ENCODE measurements around the gene TRPM5.

TRPM5 gene

GRCh38 chr11:2452321-2453012 lies 8.2 kb upstream of the TRPM5 start:
- peak; percentile 66 for DNase-seq

GRCh38 chr11:2451916-2452315 lies 7.6 kb upstream of the TRPM5 start:
- DNase-seq: no peak

GRCh38 chr11:2451336-2451735 lies 7.0 kb upstream of the TRPM5 start:
- no peak for DNase-seq

GRCh38 chr11:2450321-2451041 lies 6.2 kb upstream of the TRPM5 start:
- DNase-seq: no peak

- DNase-seq: no peak
These were observed 5.4 kb upstream of the TRPM5 start for GRCh38 chr11:2449548-2450320.

- no peak for DNase-seq
These were observed 4.6 kb upstream of the TRPM5 start for GRCh38 chr11:2448661-2449547.

GRCh38 chr11:2447951-2448650 lies 3.8 kb upstream of the TRPM5 start:
- no peak for DNase-seq

- DNase-seq: no peak
These were observed 3.1 kb upstream of the TRPM5 start for GRCh38 chr11:2447253-2447950.

GRCh38 chr11:2446590-2447252 lies 2.4 kb upstream of the TRPM5 start:
- DNase-seq: no peak

GRCh38 chr11:2445746-2446551 lies 1.6 kb upstream of the TRPM5 start:
- DNase-seq: no peak

- no peak for DNase-seq
These were observed 769 bp upstream of the TRPM5 start, which contains the start of gene KCNQ1 for GRCh38 chr11:2444821-2445745. Gene KCNQ1, plus strand, starts transcription at chr11:2445008. Its CDS starts 91 bp downstream, at chr11:2445099.

GRCh38 chr11:2443406-2443805 lies 908 bp downstream of the TRPM5 start:
- DNase-seq: peak; percentile 9

- no peak for DNase-seq
These were observed 1.7 kb downstream of the TRPM5 start for GRCh38 chr11:2442589-2442988.

- DNase-seq: peak; percentile 4
These were observed 3.1 kb downstream of the TRPM5 start for GRCh38 chr11:2441171-2441570.

GRCh38 chr11:2440646-2441045 lies 3.7 kb downstream of the TRPM5 start:
- DNase-seq: no peak

GRCh38 chr11:2439820-2440219 lies 4.5 kb downstream of the TRPM5 start:
- DNase-seq: no peak

- no peak for DNase-seq
These were observed 6.8 kb downstream of the TRPM5 start for GRCh38 chr11:2437516-2437915.

GRCh38 chr11:2436521-2437031 lies 7.7 kb downstream of the TRPM5 start:
- peak; percentile 9 for DNase-seq

Data from right hindlimb (tissue), 1 donor.